Esophagus muscularis mucosa (tissue), 4 donors: ENCODE results near the gene PCBP3. TPM values are rescaled to one million over a fixed set of nuclear protein-coding genes. Genes with fewer than 3 reads are reported as not detected.

Source experiments
- DNase-seq: peaks from one replicate; pipeline ENCODE4 v3.0.0-alpha.2; 2017; ENCODE audit errors: extremely low spot score
- H3K27ac ChIP-seq, 4 donors: fragments of 200-600 bp; sonication (generic); replicated peaks in 1 of 4; 1 replicate in 3 of 4; 2 replicates in 1 of 4; pipeline ENCODE4 v1.5.1; 2016 to 2019; ENCODE audit warnings: mild to moderate bottlenecking in 1 of 4
- H3K27me3 ChIP-seq, 4 donors: fragments of 200-600 bp; sonication (generic); one replicate each; pipeline versions ENCODE4 v1.5.1 to v1.6.0; 2016 to 2019
- H3K36me3 ChIP-seq, 4 donors: fragments of 200-600 bp; sonication (generic); one replicate each; pipeline ENCODE4 v1.5.1; 2016 to 2019
- H3K4me1 ChIP-seq, 4 donors: fragments of 200-600 bp; sonication (generic); one replicate each; pipeline ENCODE4 v1.5.1; 2016 to 2019
- H3K4me3 ChIP-seq, 4 donors: fragments of 200-600 bp; sonication (generic); 1 replicate in 2 of 4; 2 replicates in 2 of 4; pipeline ENCODE4 v1.5.1; 2016 to 2019; ENCODE audit warnings: mild to moderate bottlenecking in 4 of 4, moderate library complexity in 1 of 4
- H3K9me3 ChIP-seq, 4 donors: fragments of 200-600 bp; sonication (generic); 1 replicate in 3 of 4; 2 replicates in 1 of 4; pipeline ENCODE4 v1.5.1; 2016 to 2019
- EP300 ChIP-seq: sonication (generic); formaldehyde crosslinking; IDR thresholded peaks from one replicate; pipeline ENCODE4 v1.6.1; 2017; ENCODE audit warnings: antibody characterized with exemption
- POLR2A ChIP-seq: fragments of 450-650 bp; IDR thresholded peaks from one replicate; pipeline ENCODE4 v1.6.1; 2017; ENCODE audit warnings: antibody characterized with exemption, moderate library complexity, mild to moderate bottlenecking, low read depth
- POLR2AphosphoS5 ChIP-seq, 2 donors: sonication (generic); formaldehyde crosslinking; IDR thresholded peaks; one replicate each; pipeline ENCODE4 v1.6.1; 2017; ENCODE audit warnings: antibody characterized with exemption in 2 of 2
- WGBS: methylation state at CpG from one replicate; pipeline ENCODE4 v1.1.5; 2018; 5-methylcytosine and 5-hydroxymethylcytosine counted together
- intact Hi-C: fragments of 100-400 bp; cut with DNase I; formaldehyde crosslinking; loops from one replicate; pipeline ENCODE4 v1.15.1; 2023
- total RNA-seq, 4 donors: library from RNA; depleted of rRNA; stranded (reverse); fragments of >200 nt; gene quantifications; one replicate each; pipeline versions ENCODE4 v1.1.0 to v1.2.1, GENCODE V29; 2016
- TF ChIP-seq, protein P1 (sequence below), 3 experiments: fragments of 200-600 bp in 2 of 3; fragments of 450-650 bp in 1 of 3; sonication (generic) in 2 of 3; IDR thresholded peaks; one replicate each; pipeline ENCODE4 v1.5.1; 2017 to 2019; ENCODE audit warnings: antibody characterized with exemption in 3 of 3, mild to moderate bottlenecking in 2 of 3, moderate library complexity in 1 of 3

The PCBP3 gene
- total RNA-seq, 4 donors from 2014 or later, result 7.5 to 9.2 (median 8.1) TPM

DNA sequence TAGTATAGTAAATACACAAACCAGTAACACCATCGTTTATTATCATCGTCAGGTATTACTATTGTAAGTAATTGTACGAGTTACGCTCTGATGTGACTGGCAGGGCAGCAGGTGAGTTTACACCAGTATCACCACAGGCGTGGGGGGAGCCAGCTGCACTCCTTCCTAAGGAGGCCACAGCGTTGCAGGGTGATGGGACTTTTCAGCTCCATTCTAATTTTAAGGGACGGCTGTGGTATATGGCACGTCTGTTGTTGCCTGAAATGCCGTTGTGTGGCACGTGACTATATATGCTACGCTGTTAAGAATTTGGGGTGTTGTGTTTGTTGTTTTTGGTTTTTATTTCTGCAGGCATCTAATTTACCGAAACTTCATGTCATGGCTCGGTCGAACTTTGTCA, 173.3 kb downstream of the PCBP3 start:
- H3K9me3 ChIP-seq, result no peaks in the 10 kb centered on the region
- H3K4me1 ChIP-seq, result peaks cover 0 to 8% (median 3%) of the 10 kb centered on the region in 4 donors
- no peaks in the 10 kb centered on the region for H3K36me3 ChIP-seq
- WGBS, result 92% methylated on average over 14 of the region's 14 CpGs
- DNase-seq, result no peak
- no peak overlapping the region for H3K27ac ChIP-seq
- H3K27me3 ChIP-seq, result peaks cover 0 to 12% (median 0%) of the 10 kb centered on the region in 4 donors
- intact Hi-C loops, result loop anchor here (5.0 kb wide), 1 partner anchor 219 kb away; no protein-coding TSS in a partner anchor
- TF ChIP-seq, protein P1, sequence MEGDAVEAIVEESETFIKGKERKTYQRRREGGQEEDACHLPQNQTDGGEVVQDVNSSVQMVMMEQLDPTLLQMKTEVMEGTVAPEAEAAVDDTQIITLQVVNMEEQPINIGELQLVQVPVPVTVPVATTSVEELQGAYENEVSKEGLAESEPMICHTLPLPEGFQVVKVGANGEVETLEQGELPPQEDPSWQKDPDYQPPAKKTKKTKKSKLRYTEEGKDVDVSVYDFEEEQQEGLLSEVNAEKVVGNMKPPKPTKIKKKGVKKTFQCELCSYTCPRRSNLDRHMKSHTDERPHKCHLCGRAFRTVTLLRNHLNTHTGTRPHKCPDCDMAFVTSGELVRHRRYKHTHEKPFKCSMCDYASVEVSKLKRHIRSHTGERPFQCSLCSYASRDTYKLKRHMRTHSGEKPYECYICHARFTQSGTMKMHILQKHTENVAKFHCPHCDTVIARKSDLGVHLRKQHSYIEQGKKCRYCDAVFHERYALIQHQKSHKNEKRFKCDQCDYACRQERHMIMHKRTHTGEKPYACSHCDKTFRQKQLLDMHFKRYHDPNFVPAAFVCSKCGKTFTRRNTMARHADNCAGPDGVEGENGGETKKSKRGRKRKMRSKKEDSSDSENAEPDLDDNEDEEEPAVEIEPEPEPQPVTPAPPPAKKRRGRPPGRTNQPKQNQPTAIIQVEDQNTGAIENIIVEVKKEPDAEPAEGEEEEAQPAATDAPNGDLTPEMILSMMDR (IDR thresholded peaks at IDR 0.05), result no peak
- TF ChIP-seq EP300 (no peak), POLR2AphosphoS5 (IDR thresholded peaks at IDR 0.05) (no peak), POLR2A (no peak)
- H3K4me3 ChIP-seq, result no peak overlapping the region

DNA sequence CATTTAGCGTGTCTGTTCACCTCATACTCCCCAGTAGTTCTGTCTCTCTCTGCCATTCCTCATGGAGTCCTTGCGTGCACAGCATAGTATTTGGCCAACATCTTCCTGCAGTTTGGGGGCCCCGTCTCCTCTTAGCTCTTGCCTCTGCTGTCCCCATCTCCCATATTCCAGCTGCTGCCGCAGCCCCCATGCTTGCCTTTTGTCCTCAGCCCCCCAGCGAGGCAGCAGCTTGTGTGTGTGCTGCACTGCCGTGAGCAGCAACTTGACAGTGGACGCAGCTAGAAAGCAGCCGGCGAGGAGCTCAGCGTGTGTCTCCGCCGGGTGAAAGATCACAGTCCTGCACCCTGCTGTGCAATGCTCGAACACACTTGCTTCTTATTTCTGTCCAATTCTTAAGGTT, 173.8 kb downstream of the PCBP3 start:
- TF ChIP-seq, protein P1 (IDR thresholded peaks at IDR 0.05), result no peak
- no peak for TF ChIP-seq POLR2AphosphoS5 (IDR thresholded peaks at IDR 0.05)
- no peak for DNase-seq
- H3K27ac ChIP-seq, result no peak overlapping the region
- H3K9me3 ChIP-seq, result no peaks in the 10 kb centered on the region
- peaks cover 0 to 16% (median 0%) of the 10 kb centered on the region in 4 donors for H3K27me3 ChIP-seq
- intact Hi-C loops, result loop anchor here (5.0 kb wide), 1 partner anchor 220 kb away; no protein-coding TSS in a partner anchor
- peaks cover 0 to 8% (median 3%) of the 10 kb centered on the region in 4 donors for H3K4me1 ChIP-seq
- H3K4me3 ChIP-seq, result no peak overlapping the region
- no peaks in the 10 kb centered on the region for H3K36me3 ChIP-seq
- 75% methylated on average over 13 of the region's 13 CpGs for WGBS

- H3K9me3 ChIP-seq, result no peaks in the 10 kb centered on the region
- peaks cover 0 to 16% (median 0%) of the 10 kb centered on the region in 4 donors for H3K27me3 ChIP-seq
- 69% methylated on average over 11 of the region's 11 CpGs for WGBS
- no peak overlapping the region for H3K27ac ChIP-seq
- no peaks in the 10 kb centered on the region for H3K36me3 ChIP-seq
- DNase-seq, result no peak
- H3K4me3 ChIP-seq, result no peak overlapping the region
- intact Hi-C loops, result loop anchor here (5.0 kb wide), 1 partner anchor 221 kb away; no protein-coding TSS in a partner anchor
- H3K4me1 ChIP-seq, result peaks cover 0 to 8% (median 3%) of the 10 kb centered on the region in 4 donors
- TF ChIP-seq POLR2AphosphoS5 (IDR thresholded peaks at IDR 0.05) (no peak), EP300 (no peak), POLR2A (no peak)
- TF ChIP-seq, protein P1 (IDR thresholded peaks at IDR 0.05), result no peak
Observed at GRCh38 chr21:45818276-45818903, 174.9 kb downstream of the PCBP3 start.

DNA sequence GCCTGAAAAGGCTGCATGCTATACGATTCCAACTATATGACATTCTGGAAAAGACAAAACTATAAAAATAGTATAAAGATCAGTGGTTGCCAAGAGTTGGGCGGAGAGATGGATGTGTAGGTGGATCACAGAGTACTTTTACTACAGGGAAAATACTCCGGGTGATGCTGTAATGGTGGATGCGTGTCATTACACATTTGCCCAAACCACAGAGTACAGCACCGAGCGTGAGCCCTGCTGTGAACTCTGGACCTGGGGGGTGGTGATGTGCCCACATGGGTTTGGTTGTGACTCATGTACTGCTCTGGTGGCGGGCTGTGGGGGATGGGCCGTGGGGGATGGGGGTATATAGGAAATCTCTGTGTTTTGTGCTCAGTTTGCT, 175.4 kb downstream of the PCBP3 start:
- Histone ChIP-seq H3K27me3 (peaks cover 0 to 16% (median 0%) of the 10 kb centered on the region in 4 donors), H3K4me3 (no peak overlapping the region), H3K27ac (no peak overlapping the region), H3K9me3 (no peaks in the 10 kb centered on the region), H3K36me3 (no peaks in the 10 kb centered on the region), H3K4me1 (peaks cover 0 to 8% (median 3%) of the 10 kb centered on the region in 4 donors)
- no peak for TF ChIP-seq POLR2A
- TF ChIP-seq, protein P1 (IDR thresholded peaks at IDR 0.05), result no peak
- TF ChIP-seq EP300, result no peak
- TF ChIP-seq POLR2AphosphoS5 (IDR thresholded peaks at IDR 0.05), result no peak
- intact Hi-C loops, result loop anchor here (5.0 kb wide), 1 partner anchor 222 kb away; no protein-coding TSS in a partner anchor
- WGBS, result 53% methylated on average over 8 of the region's 8 CpGs
- DNase-seq, result peak; percentile 91
